NB4 (cell line): ENCODE results near the gene VENTX.

Experiments used
- DNase-seq: peaks from one replicate; pipeline ENCODE4 v3.0.0; 2010; ENCODE audit warnings: low read depth
- H3K4me3 ChIP-seq: one replicate; pipeline ENCODE4 v1.5.1; 2011; ENCODE audit warnings: mild to moderate bottlenecking, low read depth, low read length, moderate library complexity
- MYC ChIP-seq: IDR thresholded peaks from 2 replicates; pipeline ENCODE4 v1.6.1; 2011; ENCODE audit warnings: low read depth, low read length
- POLR2A ChIP-seq: IDR thresholded peaks from 2 replicates; pipeline ENCODE4 v1.6.1; 2011; ENCODE audit warnings: mild to moderate bottlenecking; ENCODE audit not compliant: insufficient read length; ENCODE audit errors: extremely low read depth
- TF ChIP-seq, protein P1 (sequence below): IDR thresholded peaks from one replicate; pipeline ENCODE4 v1.5.1; 2012; ENCODE audit warnings: low read depth, low read length
- TF ChIP-seq, protein P2 (sequence below): IDR thresholded peaks from 2 replicates; pipeline ENCODE4 v1.6.1; 2011; ENCODE audit warnings: low read depth, low read length

The VENTX gene

DNA sequence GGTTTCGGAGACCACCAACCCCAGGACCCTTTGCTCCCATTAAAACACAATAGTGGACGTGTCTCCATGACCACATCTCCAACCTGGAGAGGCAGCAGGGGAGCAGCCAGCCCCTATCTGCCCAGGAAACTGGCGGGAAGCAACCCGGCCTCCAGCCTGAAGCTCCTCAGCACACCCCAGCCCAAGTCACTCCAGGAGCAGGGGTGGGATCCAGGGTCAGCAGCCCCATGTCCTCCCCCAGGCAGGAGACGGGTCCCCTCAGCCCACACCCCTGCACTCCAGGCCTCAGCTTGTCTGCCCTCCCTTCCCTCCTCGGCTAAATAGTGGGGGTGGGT, 38.4 kb downstream of the VENTX start:
- peak overlapping the region; percentile 40 for H3K4me3 ChIP-seq
- DNase-seq, result no peak
- TF ChIP-seq POLR2A (no peak), MYC (no peak)
- TF ChIP-seq, protein P1, sequence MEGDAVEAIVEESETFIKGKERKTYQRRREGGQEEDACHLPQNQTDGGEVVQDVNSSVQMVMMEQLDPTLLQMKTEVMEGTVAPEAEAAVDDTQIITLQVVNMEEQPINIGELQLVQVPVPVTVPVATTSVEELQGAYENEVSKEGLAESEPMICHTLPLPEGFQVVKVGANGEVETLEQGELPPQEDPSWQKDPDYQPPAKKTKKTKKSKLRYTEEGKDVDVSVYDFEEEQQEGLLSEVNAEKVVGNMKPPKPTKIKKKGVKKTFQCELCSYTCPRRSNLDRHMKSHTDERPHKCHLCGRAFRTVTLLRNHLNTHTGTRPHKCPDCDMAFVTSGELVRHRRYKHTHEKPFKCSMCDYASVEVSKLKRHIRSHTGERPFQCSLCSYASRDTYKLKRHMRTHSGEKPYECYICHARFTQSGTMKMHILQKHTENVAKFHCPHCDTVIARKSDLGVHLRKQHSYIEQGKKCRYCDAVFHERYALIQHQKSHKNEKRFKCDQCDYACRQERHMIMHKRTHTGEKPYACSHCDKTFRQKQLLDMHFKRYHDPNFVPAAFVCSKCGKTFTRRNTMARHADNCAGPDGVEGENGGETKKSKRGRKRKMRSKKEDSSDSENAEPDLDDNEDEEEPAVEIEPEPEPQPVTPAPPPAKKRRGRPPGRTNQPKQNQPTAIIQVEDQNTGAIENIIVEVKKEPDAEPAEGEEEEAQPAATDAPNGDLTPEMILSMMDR, result no peak
- TF ChIP-seq, protein P2, sequence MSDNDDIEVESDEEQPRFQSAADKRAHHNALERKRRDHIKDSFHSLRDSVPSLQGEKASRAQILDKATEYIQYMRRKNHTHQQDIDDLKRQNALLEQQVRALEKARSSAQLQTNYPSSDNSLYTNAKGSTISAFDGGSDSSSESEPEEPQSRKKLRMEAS, result no peak

DNA sequence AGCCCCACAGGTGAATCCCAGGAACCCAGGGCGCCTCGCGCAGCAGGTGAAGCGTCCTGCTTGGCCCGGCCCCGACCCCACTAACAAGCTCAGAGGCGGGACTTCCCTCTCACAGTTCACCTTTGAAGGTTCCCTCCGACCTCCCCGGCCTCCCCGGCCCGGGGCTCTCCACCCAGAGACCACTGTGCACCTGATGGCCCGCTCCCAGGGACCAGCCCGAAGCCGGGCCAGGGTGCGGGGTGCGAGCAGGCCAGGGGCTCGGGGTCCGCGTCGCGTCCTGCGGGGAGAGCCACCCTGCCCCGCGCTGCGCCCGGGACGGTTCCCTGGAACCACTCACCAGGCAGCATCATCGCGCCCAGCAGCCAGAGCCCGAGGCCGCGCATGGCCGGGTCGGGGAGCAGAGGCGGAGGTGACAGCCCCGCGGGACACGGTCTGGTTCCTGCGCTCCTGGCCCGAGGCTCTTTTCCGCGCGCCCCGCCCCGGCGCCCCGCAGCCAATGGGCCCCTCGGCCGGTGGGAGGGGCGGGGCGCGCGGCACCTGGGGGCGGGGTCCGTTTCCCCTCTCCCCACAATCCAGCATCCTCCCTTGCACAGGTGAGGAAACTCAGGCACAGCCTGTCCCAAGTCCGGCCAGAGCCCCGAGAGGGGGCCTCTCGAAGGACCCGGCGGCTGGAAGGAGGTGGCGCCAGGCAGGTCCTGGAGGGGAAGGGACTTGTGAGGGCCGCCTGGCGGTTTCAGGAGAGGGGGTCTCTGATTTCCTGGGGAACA, 39.0 kb downstream of the VENTX start, which contains the start of gene ADAM8:
ADAM8 (minus strand) TSS at position 434 of the 767 bp plus-strand sequence; CDS start at position 383, 51 bp downstream.
- no peak for DNase-seq
- peak within 1 kb of the TSS; percentile 40 for H3K4me3 ChIP-seq
- TF ChIP-seq, protein P1, result no peak
- no peak for TF ChIP-seq POLR2A
- no peak for TF ChIP-seq MYC
- TF ChIP-seq, protein P2, result no peak

- TF ChIP-seq POLR2A (no peak), MYC (no peak)
- TF ChIP-seq, protein P1, result no peak
- TF ChIP-seq, protein P2, result no peak
- DNase-seq, result peak; percentile 59
- no peak overlapping the region for H3K4me3 ChIP-seq
These were observed 39.8 kb downstream of the VENTX start for GRCh38 chr10:133277277-133277992.

GRCh38 chr10:133277993-133278576, 40.4 kb downstream of the VENTX start:
- TF ChIP-seq, protein P1, result no peak
- TF ChIP-seq MYC, result peak; percentile 74
- TF ChIP-seq, protein P2, result peak; percentile 89
- peak overlapping the region; percentile 43 for H3K4me3 ChIP-seq
- peak; percentile 77 for DNase-seq

- DNase-seq, result peak; percentile 98
- H3K4me3 ChIP-seq, result peak overlapping the region; percentile 37
- TF ChIP-seq, protein P1, result no peak
- peak; percentile 47 for TF ChIP-seq POLR2A
- TF ChIP-seq, protein P2, result peak; percentile 76
- TF ChIP-seq MYC, result peak; percentile 79
These were observed 41.1 kb downstream of the VENTX start for GRCh38 chr10:133278577-133279265.
